T-helper 22 cell (primary cell): ENCODE data around the gene ZNF506.
"Not testable (repeated sequence)": the region's sequence is repeated elsewhere in the genome, so short reads cannot be mapped to it uniquely, and the experiment has no call there.

ENCODE experiments used
- DNase-seq: peaks from one replicate; pipeline ENCODE4 v3.0.0-alpha.2; 2020; ENCODE audit warnings: low read depth

The ZNF506 gene

DNA sequence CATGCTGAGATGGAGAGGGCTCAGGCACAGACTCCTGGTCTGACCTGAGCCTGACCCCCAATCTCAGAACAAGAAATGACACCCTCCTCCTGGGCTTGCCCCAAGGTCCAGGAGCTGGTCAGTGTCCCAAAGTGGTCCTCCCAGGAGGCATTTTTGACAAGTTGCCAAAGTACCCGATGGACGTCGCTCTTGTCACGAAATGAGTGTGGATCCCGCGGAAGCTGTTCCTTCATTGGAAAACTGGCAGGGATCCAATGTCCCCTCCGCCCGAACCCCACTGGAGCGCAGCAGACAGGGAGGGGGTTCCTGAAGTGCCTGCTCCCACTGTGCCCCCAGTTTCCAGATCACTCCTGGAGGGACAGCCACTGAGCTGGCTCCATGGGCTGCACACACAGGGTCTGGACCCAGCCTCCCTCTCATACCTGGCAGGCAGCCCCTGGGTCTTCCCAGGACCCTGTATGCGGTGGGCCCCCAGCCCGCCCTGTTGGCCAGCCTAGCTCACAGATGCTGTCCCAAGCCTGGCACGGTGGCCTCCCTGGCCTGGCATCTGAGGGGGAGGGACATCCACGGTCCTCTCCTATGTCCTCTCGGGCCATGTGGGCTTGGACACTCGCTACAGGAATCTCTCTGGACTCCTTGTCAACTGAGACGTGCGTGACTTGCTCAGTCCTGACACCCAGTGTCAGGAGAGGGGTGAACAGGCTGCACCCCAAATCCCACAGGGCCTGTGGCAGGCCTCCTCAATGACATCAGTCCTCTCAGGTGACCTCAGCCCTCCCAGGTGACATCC lies 75.9 kb downstream of the ZNF506 start:
- no peak for DNase-seq

DNA sequence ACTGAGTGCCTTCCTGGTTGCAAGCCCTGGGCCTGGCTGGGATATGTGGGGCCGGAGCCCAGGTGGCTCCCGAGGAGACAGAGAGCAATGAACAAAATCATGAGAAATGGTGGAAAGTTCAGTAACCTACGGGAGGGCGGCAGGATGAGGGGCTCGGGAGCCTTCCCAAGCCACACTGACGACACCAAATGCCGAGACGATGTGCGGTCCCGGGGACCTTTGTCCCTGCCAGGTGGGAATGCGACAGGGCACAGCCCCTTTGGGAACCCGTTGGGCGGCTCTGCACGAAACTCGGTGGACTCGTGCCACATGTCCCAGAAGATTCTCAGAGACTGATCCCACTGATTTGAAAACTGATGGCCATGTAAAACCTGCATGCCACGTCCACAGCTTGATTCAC lies 76.9 kb downstream of the ZNF506 start:
- DNase-seq, result no peak

DNA sequence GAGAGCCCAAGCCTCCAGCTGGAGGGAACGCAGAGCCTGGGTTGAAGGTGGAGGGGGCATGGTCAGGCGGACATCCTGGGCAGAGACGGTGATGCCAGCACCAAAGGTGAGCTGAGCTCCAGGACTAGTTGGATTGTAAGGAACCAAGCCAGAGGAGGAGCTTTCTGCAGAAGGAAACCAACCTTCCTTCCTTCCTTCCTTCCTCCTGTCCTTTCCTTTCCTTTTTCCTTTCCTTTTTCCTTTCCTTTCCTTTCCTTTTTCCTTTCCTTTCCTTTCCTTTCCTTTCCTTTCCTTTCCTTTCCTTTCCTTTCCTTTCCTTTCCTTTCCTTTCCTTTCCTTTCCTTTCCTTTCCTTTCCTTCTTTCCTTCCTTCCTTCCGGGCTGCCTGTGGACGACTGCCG lies 77.6 kb downstream of the ZNF506 start:
- DNase-seq, result not testable (repeated sequence)

- DNase-seq, result no peak
Measured at GRCh38 chr19:19743176-19743575, 78.4 kb downstream of the ZNF506 start.

- no peak for DNase-seq
Measured at GRCh38 chr19:19742773-19743172, 78.8 kb downstream of the ZNF506 start.
